Measurements from ENCODE around the gene SYAP1. TPM values are rescaled to one million over a fixed set of nuclear protein-coding genes. Genes with fewer than 3 reads are reported as not detected.

SYAP1 gene
- total RNA-seq, 1 donor from 2014 or later = 23.4 TPM

GRCh38 chrX:16762579-16762978, 43.2 kb downstream of the SYAP1 start:
- Histone ChIP-seq H3K36me3 (ENCODE audit: control insufficient read depth, insufficient read depth, low read length) (no peaks in the 10 kb centered on the region), H3K4me3 (ENCODE audit: low read depth, low read length) (no peak overlapping the region), H3K27me3 (ENCODE audit: control insufficient read depth, insufficient read depth, low read length) (no peaks in the 10 kb centered on the region)
- no peak for TF ChIP-seq CTCF (IDR thresholded peaks at IDR 0.05; ENCODE audit: insufficient read depth, low read length, poor library complexity, severe bottlenecking)
- DNase-seq (ENCODE audit: low read depth) = no peak

- no peak for TF ChIP-seq CTCF (IDR thresholded peaks at IDR 0.05; ENCODE audit: insufficient read depth, low read length, poor library complexity, severe bottlenecking)
- Histone ChIP-seq H3K4me3 (ENCODE audit: low read depth, low read length) (no peak overlapping the region), H3K36me3 (ENCODE audit: control insufficient read depth, insufficient read depth, low read length) (no peaks in the 10 kb centered on the region), H3K27me3 (ENCODE audit: control insufficient read depth, insufficient read depth, low read length) (no peaks in the 10 kb centered on the region)
- DNase-seq (ENCODE audit: low read depth) = no peak
These were observed 46.2 kb downstream of the SYAP1 start for GRCh38 chrX:16765594-16765993.

GRCh38 chrX:16770970-16771482, 51.6 kb downstream of the SYAP1 start:
- Histone ChIP-seq H3K4me3 (ENCODE audit: low read depth, low read length) (no peak overlapping the region), H3K36me3 (ENCODE audit: control insufficient read depth, insufficient read depth, low read length) (no peaks in the 10 kb centered on the region), H3K27me3 (ENCODE audit: control insufficient read depth, insufficient read depth, low read length) (no peaks in the 10 kb centered on the region)
- DNase-seq (ENCODE audit: low read depth) = no peak
- no peak for TF ChIP-seq CTCF (IDR thresholded peaks at IDR 0.05; ENCODE audit: insufficient read depth, low read length, poor library complexity, severe bottlenecking)

GRCh38 chrX:16771483-16772398, 52.3 kb downstream of the SYAP1 start:
- Histone ChIP-seq H3K4me3 (ENCODE audit: low read depth, low read length) (no peak overlapping the region), H3K27me3 (ENCODE audit: control insufficient read depth, insufficient read depth, low read length) (no peaks in the 10 kb centered on the region), H3K36me3 (ENCODE audit: control insufficient read depth, insufficient read depth, low read length) (no peaks in the 10 kb centered on the region)
- TF ChIP-seq CTCF (IDR thresholded peaks at IDR 0.05; ENCODE audit: insufficient read depth, low read length, poor library complexity, severe bottlenecking) = no peak
- DNase-seq (ENCODE audit: low read depth) = peak; percentile 16

GRCh38 chrX:16772460-16772859, 53.0 kb downstream of the SYAP1 start:
- TF ChIP-seq CTCF (IDR thresholded peaks at IDR 0.05; ENCODE audit: insufficient read depth, low read length, poor library complexity, severe bottlenecking) = no peak
- DNase-seq (ENCODE audit: low read depth) = no peak
- Histone ChIP-seq H3K36me3 (ENCODE audit: control insufficient read depth, insufficient read depth, low read length) (no peaks in the 10 kb centered on the region), H3K4me3 (ENCODE audit: low read depth, low read length) (no peak overlapping the region), H3K27me3 (ENCODE audit: control insufficient read depth, insufficient read depth, low read length) (no peaks in the 10 kb centered on the region)
